ENCODE measurements around the gene LRRC43.

DNA sequence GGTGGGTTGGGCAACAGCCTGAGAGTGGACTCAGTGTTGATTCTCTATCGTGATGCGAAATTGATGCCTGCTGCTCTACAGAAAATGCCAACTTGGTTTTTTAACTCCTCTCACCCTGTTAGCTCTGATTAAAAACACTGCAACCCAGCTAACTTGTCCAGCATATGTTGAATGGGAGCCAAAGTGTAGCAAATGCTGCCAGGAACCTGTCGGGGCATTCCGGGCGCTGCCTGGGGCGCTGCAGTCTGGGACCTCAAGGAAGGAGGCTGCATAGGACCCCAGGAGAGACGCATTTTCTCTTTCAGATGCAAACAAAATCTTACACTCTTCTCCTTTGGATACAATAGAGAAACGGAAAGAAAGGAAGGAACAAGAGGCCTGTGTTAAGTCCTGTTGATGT lies 24.5 kb downstream of the LRRC43 start:
- TF ChIP-seq EGR1 (IDR thresholded peaks at IDR 0.05; ENCODE audit: low read depth in 2 of 2): no peak
- TF ChIP-seq, protein P1, sequence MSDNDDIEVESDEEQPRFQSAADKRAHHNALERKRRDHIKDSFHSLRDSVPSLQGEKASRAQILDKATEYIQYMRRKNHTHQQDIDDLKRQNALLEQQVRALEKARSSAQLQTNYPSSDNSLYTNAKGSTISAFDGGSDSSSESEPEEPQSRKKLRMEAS (IDR thresholded peaks at IDR 0.05): no peak
- TF ChIP-seq, protein P2, sequence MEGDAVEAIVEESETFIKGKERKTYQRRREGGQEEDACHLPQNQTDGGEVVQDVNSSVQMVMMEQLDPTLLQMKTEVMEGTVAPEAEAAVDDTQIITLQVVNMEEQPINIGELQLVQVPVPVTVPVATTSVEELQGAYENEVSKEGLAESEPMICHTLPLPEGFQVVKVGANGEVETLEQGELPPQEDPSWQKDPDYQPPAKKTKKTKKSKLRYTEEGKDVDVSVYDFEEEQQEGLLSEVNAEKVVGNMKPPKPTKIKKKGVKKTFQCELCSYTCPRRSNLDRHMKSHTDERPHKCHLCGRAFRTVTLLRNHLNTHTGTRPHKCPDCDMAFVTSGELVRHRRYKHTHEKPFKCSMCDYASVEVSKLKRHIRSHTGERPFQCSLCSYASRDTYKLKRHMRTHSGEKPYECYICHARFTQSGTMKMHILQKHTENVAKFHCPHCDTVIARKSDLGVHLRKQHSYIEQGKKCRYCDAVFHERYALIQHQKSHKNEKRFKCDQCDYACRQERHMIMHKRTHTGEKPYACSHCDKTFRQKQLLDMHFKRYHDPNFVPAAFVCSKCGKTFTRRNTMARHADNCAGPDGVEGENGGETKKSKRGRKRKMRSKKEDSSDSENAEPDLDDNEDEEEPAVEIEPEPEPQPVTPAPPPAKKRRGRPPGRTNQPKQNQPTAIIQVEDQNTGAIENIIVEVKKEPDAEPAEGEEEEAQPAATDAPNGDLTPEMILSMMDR (IDR thresholded peaks at IDR 0.05; ENCODE audit: low read depth, low read length, missing input control): no peak
- no peak for TF ChIP-seq YY1 (IDR thresholded peaks at IDR 0.05)
- TF ChIP-seq TAF1 (conservative IDR thresholded peaks at IDR 0.05): no peak
